ENCODE results near the gene SH3PXD2A.

The SH3PXD2A gene

DNA sequence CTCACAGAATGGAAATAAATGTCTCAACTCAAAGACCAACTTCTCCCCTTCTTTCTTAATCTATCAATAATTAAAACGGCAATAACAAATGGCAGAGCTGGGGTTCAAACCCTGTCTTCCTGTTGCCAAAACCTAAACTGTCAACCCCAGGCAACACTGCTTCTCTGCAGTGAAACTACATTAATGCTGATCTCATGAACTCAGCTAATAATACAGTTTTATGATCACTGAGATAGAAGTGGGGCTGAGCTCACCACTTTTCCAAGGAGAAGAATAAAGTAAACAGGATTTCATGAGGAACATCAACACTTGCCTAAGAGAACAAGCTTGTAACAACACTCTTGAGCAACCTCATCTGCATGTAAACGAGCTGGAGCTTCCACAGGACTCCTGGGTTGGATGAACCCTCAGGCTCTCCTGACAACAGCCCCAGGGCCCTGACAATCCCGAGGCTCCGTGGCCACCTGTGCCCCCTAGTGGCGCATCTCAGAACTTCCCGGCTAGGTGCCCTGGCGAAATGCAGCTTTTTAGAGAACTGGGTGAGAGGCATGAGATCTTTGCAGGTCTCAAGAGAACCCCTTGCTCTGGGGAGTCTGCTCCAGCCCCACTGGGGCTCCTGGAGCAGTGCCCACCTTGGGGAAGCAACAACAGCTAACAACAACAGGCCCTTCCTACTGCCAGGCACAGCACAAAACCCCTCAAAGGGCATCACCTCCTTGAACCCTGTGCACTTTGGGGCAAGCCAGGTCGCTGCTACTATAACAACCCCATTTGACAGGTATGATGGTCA, 169.3 kb downstream of the SH3PXD2A start:
- DNase-seq (ENCODE audit: low spot score) = peak; percentile 95

DNA sequence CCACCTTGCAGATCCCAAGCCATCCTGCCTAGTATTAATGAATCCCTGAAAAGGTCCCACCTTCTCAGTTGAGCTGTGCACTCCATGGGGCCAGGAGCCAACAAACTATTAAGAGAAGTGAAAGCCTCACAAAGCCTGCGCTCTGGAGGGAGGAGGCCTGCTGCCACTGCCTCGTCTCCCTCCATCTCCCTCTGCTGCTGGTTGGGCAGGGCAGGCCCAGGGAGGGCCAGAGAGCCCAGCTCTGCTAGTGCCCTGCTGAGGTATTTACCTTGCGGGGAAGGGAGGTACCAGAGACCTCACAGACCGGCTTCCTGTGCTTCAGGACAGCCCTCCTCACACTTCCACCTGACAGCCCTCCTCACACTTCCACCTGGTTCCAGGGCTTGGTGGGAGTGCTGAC, 171.5 kb downstream of the SH3PXD2A start:
- DNase-seq (ENCODE audit: low spot score) = no peak

- DNase-seq (ENCODE audit: low spot score) = no peak
These were observed 172.7 kb downstream of the SH3PXD2A start for GRCh38 chr10:103682631-103683030.

- no peak for DNase-seq (ENCODE audit: low spot score)
These were observed 173.6 kb downstream of the SH3PXD2A start for GRCh38 chr10:103681617-103682399.

DNA sequence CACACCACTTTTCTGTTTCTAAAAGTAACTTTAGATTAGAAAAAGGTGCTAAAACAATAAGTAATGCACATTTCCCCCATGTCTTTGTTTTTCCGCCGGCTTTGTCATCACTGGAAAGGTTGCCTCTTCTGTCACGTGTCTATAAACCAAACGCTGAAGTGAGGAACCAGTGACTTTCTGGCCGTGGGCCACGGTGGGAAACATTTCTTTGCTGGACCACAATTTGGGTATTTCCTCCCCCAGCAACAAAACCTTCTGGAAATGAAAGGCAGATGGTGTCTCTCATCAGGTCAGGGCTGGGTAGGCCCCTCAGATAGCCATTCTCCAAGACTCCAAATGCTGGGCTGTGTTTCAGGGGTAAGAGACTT, 174.5 kb downstream of the SH3PXD2A start:
- no peak for DNase-seq (ENCODE audit: low spot score)

GRCh38 chr10:103679096-103679790, 176.1 kb downstream of the SH3PXD2A start:
- no peak for DNase-seq (ENCODE audit: low spot score)

DNA sequence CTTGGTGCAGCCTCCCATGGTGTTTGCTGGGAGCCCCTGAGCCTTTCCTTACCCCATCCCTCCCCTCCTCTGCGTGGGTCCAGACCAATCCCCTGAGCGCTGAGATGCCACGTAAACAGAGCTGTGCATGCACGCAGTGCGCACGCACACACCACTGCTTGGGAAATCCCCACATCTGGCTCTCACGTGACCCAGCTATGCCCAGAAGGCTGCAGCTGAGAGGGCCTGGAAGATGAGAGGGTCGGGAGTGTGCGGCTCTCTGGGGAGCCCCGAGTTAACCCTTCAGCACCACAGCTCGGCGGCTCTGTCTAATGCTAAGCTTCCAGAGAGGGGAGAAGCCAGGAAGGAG, 177.2 kb downstream of the SH3PXD2A start:
- DNase-seq (ENCODE audit: low spot score) = no peak

DNA sequence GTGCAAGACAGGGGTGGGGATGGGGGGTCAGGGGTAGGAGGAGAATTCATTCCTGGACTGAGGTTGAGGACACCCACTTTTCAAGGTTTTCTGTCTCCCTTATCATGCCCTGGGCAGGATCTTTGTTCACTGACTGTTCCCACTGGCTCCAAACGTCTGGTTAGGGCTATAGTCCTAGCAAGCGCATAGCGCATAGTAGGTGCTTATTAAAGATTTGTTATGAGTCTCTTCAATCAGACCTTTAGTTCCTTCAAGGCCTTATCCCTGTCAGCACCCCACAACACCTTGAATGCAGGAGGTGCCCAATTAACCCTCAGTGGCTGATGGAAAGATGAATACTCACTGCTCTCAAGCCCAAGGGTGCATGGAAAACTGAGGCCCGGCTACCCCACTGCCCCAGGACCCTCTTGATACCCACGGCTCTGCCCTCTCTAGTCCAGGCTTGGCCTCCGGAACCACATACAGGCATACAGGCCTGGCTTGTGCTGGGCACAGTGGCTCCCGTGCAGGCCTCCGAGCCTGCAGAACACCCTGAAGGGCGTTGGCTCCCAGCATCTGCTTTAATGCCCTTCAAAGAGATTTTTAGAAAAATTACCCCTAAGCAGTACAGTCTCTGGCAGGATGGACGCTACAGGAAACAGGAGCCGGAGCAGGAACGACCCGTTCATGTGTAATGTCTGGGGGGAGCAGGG, 177.7 kb downstream of the SH3PXD2A start:
- DNase-seq (ENCODE audit: low spot score) = no peak

GRCh38 chr10:103676851-103677417, 178.4 kb downstream of the SH3PXD2A start:
- DNase-seq (ENCODE audit: low spot score) = no peak

GRCh38 chr10:103676058-103676785, 179.2 kb downstream of the SH3PXD2A start:
- DNase-seq (ENCODE audit: low spot score) = peak; percentile 61

GRCh38 chr10:103673606-103674005, 181.8 kb downstream of the SH3PXD2A start:
- DNase-seq (ENCODE audit: low spot score) = no peak

- DNase-seq (ENCODE audit: low spot score) = no peak
These were observed 183.0 kb downstream of the SH3PXD2A start for GRCh38 chr10:103672345-103672744.

GRCh38 chr10:103671126-103671895, 184.1 kb downstream of the SH3PXD2A start:
- DNase-seq (ENCODE audit: low spot score) = no peak

GRCh38 chr10:103669944-103670343, 185.4 kb downstream of the SH3PXD2A start:
- no peak for DNase-seq (ENCODE audit: low spot score)

DNA sequence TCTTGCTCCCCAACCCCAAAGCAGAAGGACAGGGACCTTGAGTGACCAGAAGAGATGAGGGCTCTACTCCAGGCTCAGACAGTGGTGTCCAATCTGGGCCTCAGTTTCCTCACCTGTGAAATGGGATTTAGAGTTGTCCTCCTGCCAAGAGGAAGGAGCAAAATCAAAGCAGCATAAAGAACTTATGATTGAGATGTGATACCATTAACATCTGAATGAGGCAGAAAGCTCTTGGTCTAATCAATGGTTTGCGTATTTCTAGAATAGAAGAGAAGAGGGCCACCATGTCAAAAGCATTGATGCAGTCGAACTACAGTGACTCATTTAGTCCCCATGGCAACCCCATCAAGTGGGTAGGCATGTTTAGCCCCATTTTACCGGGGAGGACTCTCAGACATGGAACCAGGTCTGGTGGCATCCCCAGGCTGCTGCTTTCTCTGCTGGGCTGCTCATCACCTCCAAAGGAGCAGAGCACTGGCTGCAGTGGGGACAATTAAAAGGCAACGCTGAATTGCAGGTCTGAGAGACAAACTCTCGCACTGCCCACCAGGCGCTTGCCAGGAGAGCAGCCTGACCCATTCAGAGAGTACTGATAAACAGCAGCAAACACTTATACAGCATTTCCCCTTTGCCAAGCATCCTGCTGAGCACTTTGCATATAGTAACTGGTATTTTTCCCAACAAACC, 186.0 kb downstream of the SH3PXD2A start:
- DNase-seq (ENCODE audit: low spot score) = no peak

GRCh38 chr10:103668351-103669242, 186.8 kb downstream of the SH3PXD2A start:
- DNase-seq (ENCODE audit: low spot score) = no peak

DNA sequence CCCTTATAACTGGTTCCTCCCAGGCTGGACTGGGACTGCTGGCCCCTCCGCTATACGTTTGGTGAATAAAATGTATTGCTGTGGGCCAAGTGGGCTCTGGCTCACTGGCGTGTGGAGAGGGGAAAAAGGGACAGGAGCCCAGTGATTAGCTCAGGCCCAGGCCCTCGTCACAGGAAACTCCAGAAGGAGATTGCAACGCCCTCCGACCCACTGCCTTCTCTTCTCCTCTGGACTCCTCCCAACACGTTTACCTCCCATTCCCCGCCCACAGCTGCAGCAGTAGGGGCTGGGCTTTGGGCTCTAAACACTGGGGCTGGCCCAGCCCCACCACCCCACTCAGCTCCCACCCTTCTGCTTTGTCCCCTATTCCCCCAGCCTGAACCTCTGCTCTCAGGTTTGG, 188.0 kb downstream of the SH3PXD2A start:
- DNase-seq (ENCODE audit: low spot score) = peak; percentile 66

- DNase-seq (ENCODE audit: low spot score) = no peak
These were observed 188.6 kb downstream of the SH3PXD2A start for GRCh38 chr10:103666762-103667150.
